ENCODE data around the gene TDRD15. TPM values are rescaled to one million over a fixed set of nuclear protein-coding genes. Genes with fewer than 3 reads are reported as not detected.

Gene TDRD15
- total and polyA plus RNA-seq, 2 of the 13 experiments (the other 11 are each of a cell fraction or from before 2014, with no cell fraction given) = 0.12 to 0.29 TPM

GRCh38 chr2:21097331-21097730 is 26.4 kb upstream of the TDRD15 start (continued):
- TF ChIP-seq ZBTB49 (CRISPR knock-in tag; IDR thresholded peaks at IDR 0.05; ENCODE audit: borderline replicate concordance) (no peak), ZNF513 (CRISPR knock-in tag; conservative IDR thresholded peaks at IDR 0.05) (no peak), ARID5B (CRISPR knock-in tag; IDR thresholded peaks at IDR 0.05) (peak; percentile 42; the same call in 1 of the 2 replicates), E2F5 (CRISPR knock-in tag; conservative IDR thresholded peaks at IDR 0.05) (no peak), EP300 (IDR thresholded peaks at IDR 0.05; ENCODE audit: low read depth in 2 of 2, low read length in 2 of 2) (peak in 1 of 2 experiments; percentile 72; a peak in 1 of 4 replicates), EP300 (CRISPR knock-in tag; IDR thresholded peaks at IDR 0.05; ENCODE audit: borderline replicate concordance) (no peak), ASH2L (IDR thresholded peaks at IDR 0.05; ENCODE audit: insufficient read length, low read depth, low read length) (peak; percentile 42), ONECUT2 (CRISPR knock-in tag; IDR thresholded peaks at IDR 0.05) (no peak), PPARG (CRISPR knock-in tag; conservative IDR thresholded peaks at IDR 0.05) (peak; percentile 67; the same call in 1 of the 2 replicates), FOXM1 (CRISPR knock-in tag; IDR thresholded peaks at IDR 0.05) (no peak), SAP130 (CRISPR knock-in tag; IDR thresholded peaks at IDR 0.05; ENCODE audit: low read depth) (peak; percentile 31; the same call in 1 of the 2 replicates), FOSL2 (CRISPR knock-in tag; IDR thresholded peaks at IDR 0.05) (no peak), SP1 (IDR thresholded peaks at IDR 0.05) (no peak), SP1 (CRISPR knock-in tag; IDR thresholded peaks at IDR 0.05) (no peak), SOX6 (IDR thresholded peaks at IDR 0.05) (no peak), SOX6 (CRISPR knock-in tag; IDR thresholded peaks at IDR 0.05) (peak; percentile 43; the same call in 1 of the 2 replicates), MED1 (CRISPR knock-in tag; IDR thresholded peaks at IDR 0.05) (peak; percentile 68)

Measured in HepG2 (cell line).